Measurements from ENCODE around the gene CRISPLD2. TPM values are rescaled to one million over a fixed set of nuclear protein-coding genes. Genes with fewer than 3 reads are reported as not detected.

The CRISPLD2 gene
- total RNA-seq, 2 experiments from 2014 or later: 0.47 to 0.99 TPM

GRCh38 chr16:84859681-84860080, 39.9 kb downstream of the CRISPLD2 start:
- H2AFZ ChIP-seq (ENCODE audit: low read length): no peak overlapping the region

GRCh38 chr16:84860383-84860782, 40.6 kb downstream of the CRISPLD2 start:
- intact Hi-C loops (cut with micrococcal nuclease; ENCODE audit: unreplicated experiment): loop anchor here (10.0 kb wide), 1 partner anchor 236 kb away; no protein-coding TSS in a partner anchor
- H3K79me2 ChIP-seq (ENCODE audit: insufficient read depth, low read depth, low read length): no peaks in the 10 kb centered on the region
- CTCF ChIA-PET (ENCODE audit: unreplicated experiment): no interaction called here
- TF ChIP-seq EZH2phosphoT487 (IDR thresholded peaks at IDR 0.05; ENCODE audit: borderline replicate concordance, low read depth, low read length) (no peak), CTCF (conservative IDR thresholded peaks at IDR 0.05; ENCODE audit: low read length) (no peak)
- peaks cover 8% of the 10 kb centered on the region for H3K9me3 ChIP-seq (ENCODE audit: low read length)
- H2AFZ ChIP-seq (ENCODE audit: low read length): no peak overlapping the region
- BruUV-seq (replicated peaks): no TSS peak
- no peaks in the 10 kb centered on the region for H4K20me1 ChIP-seq (ENCODE audit: insufficient read depth, low read length)
- H3K4me1 ChIP-seq (ENCODE audit: insufficient read depth, low read length, poor library complexity, severe bottlenecking): peaks cover 27% of the 10 kb centered on the region
- no peak overlapping the region for H3K27ac ChIP-seq (ENCODE audit: low read depth, low read length, poor library complexity, severe bottlenecking)
- POLR2A ChIA-PET: no interaction called here
- H3K36me3 ChIP-seq (ENCODE audit: insufficient read depth, low read length): no peaks in the 10 kb centered on the region
- no peak overlapping the region for H3K4me3 ChIP-seq (ENCODE audit: low read depth, low read length, poor library complexity, severe bottlenecking)
- no peak overlapping the region for H3K4me2 ChIP-seq (ENCODE audit: low read length)
- DNase-seq (ENCODE audit: low spot score): no peak
- no peaks in the 10 kb centered on the region for H3K9me2 ChIP-seq (ENCODE audit: insufficient read depth, low read length)

More at GRCh38 chr16:84859681-84860080, 39.9 kb downstream of the CRISPLD2 start:
- Histone ChIP-seq H3K79me2 (ENCODE audit: insufficient read depth, low read depth, low read length) (no peaks in the 10 kb centered on the region), H3K36me3 (ENCODE audit: insufficient read depth, low read length) (no peaks in the 10 kb centered on the region), H3K4me1 (ENCODE audit: insufficient read depth, low read length, poor library complexity, severe bottlenecking) (peaks cover 20% of the 10 kb centered on the region), H4K20me1 (ENCODE audit: insufficient read depth, low read length) (no peaks in the 10 kb centered on the region), H3K4me2 (ENCODE audit: low read length) (no peak overlapping the region), H3K27ac (ENCODE audit: low read depth, low read length, poor library complexity, severe bottlenecking) (no peak overlapping the region), H3K9me2 (ENCODE audit: insufficient read depth, low read length) (no peaks in the 10 kb centered on the region), H3K4me3 (ENCODE audit: low read depth, low read length, poor library complexity, severe bottlenecking) (no peak overlapping the region), H3K9me3 (ENCODE audit: low read length) (peaks cover 8% of the 10 kb centered on the region)
- TF ChIP-seq CTCF (conservative IDR thresholded peaks at IDR 0.05; ENCODE audit: low read length) (no peak), EZH2phosphoT487 (IDR thresholded peaks at IDR 0.05; ENCODE audit: borderline replicate concordance, low read depth, low read length) (no peak)
- no peak for DNase-seq (ENCODE audit: low spot score)
- ChIA-PET POLR2A (interaction anchor here (0.6 kb wide), 1 partner anchor 14 kb away, joined by 6 read pairs; no protein-coding TSS in a partner anchor), CTCF (ENCODE audit: unreplicated experiment) (no interaction called here)
- intact Hi-C loops (cut with micrococcal nuclease; ENCODE audit: unreplicated experiment): loop anchor here (10.0 kb wide), 1 partner anchor 235 kb away; no protein-coding TSS in a partner anchor
- BruUV-seq (replicated peaks): no TSS peak

GRCh38 chr16:84861671-84862070, 41.9 kb downstream of the CRISPLD2 start:
- no peak for TF ChIP-seq CTCF (conservative IDR thresholded peaks at IDR 0.05; ENCODE audit: low read length)
- no peak for TF ChIP-seq EZH2phosphoT487 (IDR thresholded peaks at IDR 0.05; ENCODE audit: borderline replicate concordance, low read depth, low read length)
- DNase-seq (ENCODE audit: low spot score): no peak
- ChIA-PET CTCF (ENCODE audit: unreplicated experiment) (no interaction called here), POLR2A (interaction anchor here (1.5 kb wide), 1 partner anchor 15 kb away, joined by 7 read pairs; no protein-coding TSS in a partner anchor)
- intact Hi-C loops (cut with micrococcal nuclease; ENCODE audit: unreplicated experiment): loop anchor here (10.0 kb wide), 1 partner anchor 237 kb away; no protein-coding TSS in a partner anchor
- Histone ChIP-seq H2AFZ (ENCODE audit: low read length) (no peak overlapping the region), H3K4me2 (ENCODE audit: low read length) (no peak overlapping the region), H3K36me3 (ENCODE audit: insufficient read depth, low read length) (no peaks in the 10 kb centered on the region), H3K9me3 (ENCODE audit: low read length) (peaks cover 8% of the 10 kb centered on the region), H3K27ac (ENCODE audit: low read depth, low read length, poor library complexity, severe bottlenecking) (no peak overlapping the region), H3K4me3 (ENCODE audit: low read depth, low read length, poor library complexity, severe bottlenecking) (no peak overlapping the region), H3K79me2 (ENCODE audit: insufficient read depth, low read depth, low read length) (no peaks in the 10 kb centered on the region), H3K9me2 (ENCODE audit: insufficient read depth, low read length) (no peaks in the 10 kb centered on the region), H3K4me1 (ENCODE audit: insufficient read depth, low read length, poor library complexity, severe bottlenecking) (peaks cover 33% of the 10 kb centered on the region), H4K20me1 (ENCODE audit: insufficient read depth, low read length) (no peaks in the 10 kb centered on the region)
- BruUV-seq (replicated peaks): no TSS peak

Measured in OCI-LY7 (cell line).